Neural progenitor cell (in vitro differentiated cells): ENCODE results near the gene CMC1.

Experiments used
- CTCF ChIP-seq: fragments of 200-600 bp; sonication (generic); IDR thresholded peaks from 2 replicates; pipeline ENCODE4 v1.5.1; 2017; ENCODE audit warnings: antibody characterized with exemption, mild to moderate bottlenecking
- EZH2 ChIP-seq: fragments of 200-600 bp; sonication (generic); IDR thresholded peaks from 2 replicates; pipeline ENCODE4 v1.6.1; 2017; ENCODE audit warnings: antibody characterized with exemption, mild to moderate bottlenecking, moderate library complexity
- EZH2phosphoT487 ChIP-seq: fragments of 200-600 bp; sonication (generic); IDR thresholded peaks from 2 replicates; pipeline ENCODE4 v1.6.1; 2017; ENCODE audit warnings: antibody characterized with exemption

GRCh38 chr3:28243424-28244106 is 2.1 kb downstream of the CMC1 start:
- TF ChIP-seq CTCF, result no peak
- TF ChIP-seq EZH2phosphoT487, result no peak
- no peak for TF ChIP-seq EZH2
